Measurements from ENCODE around the gene MLN. TPM values are rescaled to one million over a fixed set of nuclear protein-coding genes. Genes with fewer than 3 reads are reported as not detected.

MLN gene
- polyA plus RNA-seq, 1 of the 3 experiments (the other 2 are of a cell fraction) = not detected

DNA sequence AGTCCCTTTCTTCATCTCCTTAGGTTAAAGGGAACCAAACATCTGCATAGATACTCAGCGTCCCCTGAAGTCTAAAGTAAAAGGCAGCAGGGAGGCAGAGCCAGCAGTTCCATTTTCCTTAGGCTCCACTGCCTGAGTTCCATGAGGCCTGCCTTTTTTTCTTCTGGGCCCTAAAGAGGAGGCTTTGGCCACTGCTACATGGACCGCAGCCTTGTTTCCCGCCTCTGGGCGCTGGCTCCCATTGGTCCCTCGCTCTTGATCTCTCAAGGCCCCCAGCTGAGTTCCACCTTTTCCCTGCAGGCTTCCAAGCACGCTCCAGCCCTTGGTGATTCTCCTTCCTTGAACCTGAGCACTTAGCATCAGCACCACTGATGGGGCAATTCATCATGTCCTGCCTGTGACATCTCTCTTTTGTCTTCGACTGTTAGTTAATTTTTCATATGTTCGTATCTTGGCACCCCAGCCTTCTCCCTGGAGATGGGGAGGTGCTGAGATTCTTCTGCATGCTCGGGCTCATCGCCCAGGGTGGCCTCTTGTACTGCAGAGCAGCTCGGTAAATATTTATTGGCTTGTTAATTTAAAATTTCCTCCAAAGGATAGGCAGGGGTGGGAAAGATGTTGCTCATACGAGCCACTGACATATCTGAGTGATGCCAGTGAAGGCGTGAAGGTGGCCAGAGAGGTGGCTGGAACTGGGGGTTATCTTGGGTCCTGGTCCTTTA lies 3.4 kb downstream of the MLN start (continued):
- TF ChIP-seq EZH2phosphoT487 (IDR thresholded peaks at IDR 0.05; ENCODE audit: borderline replicate concordance, low read depth) (no peak), ELF1 (IDR thresholded peaks at IDR 0.05) (no peak), FOXJ3 (CRISPR knock-in tag; IDR thresholded peaks at IDR 0.05) (no peak), JUND (IDR thresholded peaks at IDR 0.05) (no peak), RXRA (IDR thresholded peaks at IDR 0.05; ENCODE audit: borderline replicate concordance, low read depth) (no peak), RCOR1 (IDR thresholded peaks at IDR 0.05; ENCODE audit: low read length) (no peak)

DNA sequence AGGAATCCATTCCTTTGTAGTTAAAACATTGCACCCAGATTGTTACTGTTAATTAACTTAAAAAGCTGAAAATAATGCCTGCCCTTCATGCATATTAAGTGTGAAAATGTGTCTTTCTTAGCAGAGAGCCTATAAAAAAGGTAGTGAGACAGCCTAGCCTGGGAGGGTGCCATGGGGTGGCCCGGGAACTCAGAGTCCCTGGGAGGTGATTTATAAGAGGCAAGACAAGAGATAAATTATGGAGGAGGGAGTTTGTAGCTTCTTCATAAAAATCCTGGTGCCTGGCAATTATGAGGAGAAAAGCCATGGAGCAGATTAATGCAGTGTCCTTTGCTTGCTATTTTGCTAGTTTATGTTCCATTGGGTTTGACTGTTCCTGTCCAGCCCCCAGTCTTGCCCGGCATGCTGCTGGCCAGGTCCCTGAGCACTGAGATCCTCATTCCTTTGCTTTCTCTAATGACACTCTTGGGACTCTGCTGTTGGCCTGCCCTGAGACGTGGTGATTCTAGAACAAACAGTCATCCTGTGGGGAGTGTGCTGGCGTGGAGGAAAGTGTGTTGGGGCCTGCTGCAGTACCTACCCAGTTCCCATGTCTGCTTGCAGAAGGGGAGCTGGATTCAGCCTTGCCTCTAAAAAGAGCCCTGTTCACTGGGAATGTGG lies 4.2 kb downstream of the MLN start:
- H3K4me2 ChIP-seq = no peak overlapping the region
- TF ChIP-seq ELF1 (IDR thresholded peaks at IDR 0.05) = no peak
- no peak for TF ChIP-seq SMC3 (IDR thresholded peaks at IDR 0.05; ENCODE audit: low read depth, low read length)
- TF ChIP-seq RXRA (IDR thresholded peaks at IDR 0.05; ENCODE audit: borderline replicate concordance, low read depth) = no peak
- no peak for TF ChIP-seq FOSL2 (IDR thresholded peaks at IDR 0.05; ENCODE audit: borderline replicate concordance, low read depth)
- no peak for TF ChIP-seq NRF1 (IDR thresholded peaks at IDR 0.05; ENCODE audit: low read depth, low read length)
- TF ChIP-seq, protein P1, sequence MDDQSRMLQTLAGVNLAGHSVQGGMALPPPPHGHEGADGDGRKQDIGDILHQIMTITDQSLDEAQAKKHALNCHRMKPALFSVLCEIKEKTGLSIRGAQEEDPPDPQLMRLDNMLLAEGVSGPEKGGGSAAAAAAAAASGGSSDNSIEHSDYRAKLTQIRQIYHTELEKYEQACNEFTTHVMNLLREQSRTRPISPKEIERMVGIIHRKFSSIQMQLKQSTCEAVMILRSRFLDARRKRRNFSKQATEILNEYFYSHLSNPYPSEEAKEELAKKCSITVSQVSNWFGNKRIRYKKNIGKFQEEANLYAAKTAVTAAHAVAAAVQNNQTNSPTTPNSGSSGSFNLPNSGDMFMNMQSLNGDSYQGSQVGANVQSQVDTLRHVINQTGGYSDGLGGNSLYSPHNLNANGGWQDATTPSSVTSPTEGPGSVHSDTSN (IDR thresholded peaks at IDR 0.05) = no peak
- TF ChIP-seq, protein P2, sequence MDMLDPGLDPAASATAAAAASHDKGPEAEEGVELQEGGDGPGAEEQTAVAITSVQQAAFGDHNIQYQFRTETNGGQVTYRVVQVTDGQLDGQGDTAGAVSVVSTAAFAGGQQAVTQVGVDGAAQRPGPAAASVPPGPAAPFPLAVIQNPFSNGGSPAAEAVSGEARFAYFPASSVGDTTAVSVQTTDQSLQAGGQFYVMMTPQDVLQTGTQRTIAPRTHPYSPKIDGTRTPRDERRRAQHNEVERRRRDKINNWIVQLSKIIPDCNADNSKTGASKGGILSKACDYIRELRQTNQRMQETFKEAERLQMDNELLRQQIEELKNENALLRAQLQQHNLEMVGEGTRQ (IDR thresholded peaks at IDR 0.05; ENCODE audit: borderline replicate concordance, low read depth, low read length) = no peak
- TF ChIP-seq RFX5 (IDR thresholded peaks at IDR 0.05; ENCODE audit: low read length) = no peak
- TF ChIP-seq RCOR1 (IDR thresholded peaks at IDR 0.05; ENCODE audit: low read length) = no peak
- no peak overlapping the region for H3K27ac ChIP-seq (ENCODE audit: low read depth in 2 of 2, low read length in 1 of 2)
- H3K9me2 ChIP-seq = no peaks in the 10 kb centered on the region
- no peak overlapping the region for H3K4me3 ChIP-seq (ENCODE audit: low read depth in 2 of 2, low read length in 1 of 2)
- no peaks in the 10 kb centered on the region for H3K36me3 ChIP-seq (replicated peaks in 1 of 2; ENCODE audit: control insufficient read depth in 1 of 2, insufficient read depth in 2 of 2, low read length in 1 of 2)
- DNase-seq = no peak
- H3K79me2 ChIP-seq (ENCODE audit: insufficient read depth) = no peaks in the 10 kb centered on the region
- H3K4me1 ChIP-seq (ENCODE audit: control insufficient read depth in 1 of 2, insufficient read depth in 2 of 2, low read depth in 1 of 2, low read length in 1 of 2) = peaks cover 0 to 21% of the 10 kb centered on the region in 2 experiments; a peak in 1 of 4 replicates
- no peaks in the 10 kb centered on the region for H3K27me3 ChIP-seq (ENCODE audit: insufficient read depth)
- no peak overlapping the region for H2AFZ ChIP-seq (ENCODE audit: low read depth)
- 58% methylated on average over 4 of the region's 4 CpGs for WGBS (ENCODE audit: low lambda C conversion rate)
- no peaks in the 10 kb centered on the region for H3F3A ChIP-seq (replicated peaks; ENCODE audit: insufficient read depth)
- H3K9ac ChIP-seq = no peak overlapping the region
- H4K20me1 ChIP-seq (ENCODE audit: insufficient read depth) = no peaks in the 10 kb centered on the region
- H3K9me3 ChIP-seq = no peaks in the 10 kb centered on the region
- POLR2A ChIA-PET = no interaction called here
- CTCF ChIA-PET = interaction anchor here (0.6 kb wide), 1 partner anchor 13 kb away, joined by 3 read pairs; no protein-coding TSS in a partner anchor

Measured in SK-N-SH (cell line).